NCI-H2227 (cell line): Measurements from ENCODE around the gene PRPSAP1.
"Not testable (repeated sequence)": the region's sequence is repeated elsewhere in the genome, so short reads cannot be mapped to it uniquely, and the experiment has no call there.

Source experiments
- DNase-seq: peaks from one replicate; lab custom pipeline; 2025; ENCODE audit not compliant: unreplicated experiment; lab: John Stamatoyannopoulos, UW

PRPSAP1 gene

DNA sequence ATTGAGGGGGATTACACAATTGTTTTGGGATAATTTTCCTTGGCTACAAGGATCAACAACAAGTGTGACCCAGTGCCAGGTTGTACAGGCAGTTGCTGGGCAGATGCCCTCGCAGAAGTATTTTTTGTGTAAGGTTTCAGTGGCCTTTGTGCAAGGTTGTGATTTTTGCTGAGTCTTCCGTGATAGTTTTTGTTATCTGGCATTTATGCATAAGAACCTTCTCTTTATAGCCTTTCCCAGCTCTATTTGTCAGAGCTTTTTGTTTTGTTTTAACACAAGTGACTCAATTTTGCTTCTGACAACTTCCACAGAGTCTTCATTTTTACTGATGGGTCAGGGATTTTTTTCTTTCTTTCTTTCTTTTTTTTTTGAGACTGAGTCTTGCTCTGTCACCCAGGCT is 6.7 kb upstream of the PRPSAP1 start:
- no peak for DNase-seq

DNA sequence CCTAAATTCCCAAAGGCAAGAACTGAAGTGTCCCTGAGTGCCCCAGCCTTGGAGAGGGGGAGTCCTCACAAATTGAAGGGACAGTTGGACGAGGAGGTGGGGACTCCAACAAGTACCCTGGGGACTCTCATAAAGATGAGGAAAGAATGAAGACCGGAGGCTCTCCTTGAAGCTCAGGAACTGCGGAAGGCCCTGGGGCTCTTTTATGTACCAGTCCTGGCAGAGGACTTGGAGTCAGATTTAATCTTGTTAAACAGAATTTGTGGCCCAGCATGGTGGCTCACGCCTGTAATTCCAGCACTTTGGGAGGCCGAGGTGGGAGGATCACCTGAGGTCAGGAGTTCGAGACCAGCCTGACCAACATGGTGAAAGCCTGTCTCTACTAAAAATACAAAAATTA is 6.1 kb upstream of the PRPSAP1 start:
- not testable (repeated sequence) for DNase-seq

DNA sequence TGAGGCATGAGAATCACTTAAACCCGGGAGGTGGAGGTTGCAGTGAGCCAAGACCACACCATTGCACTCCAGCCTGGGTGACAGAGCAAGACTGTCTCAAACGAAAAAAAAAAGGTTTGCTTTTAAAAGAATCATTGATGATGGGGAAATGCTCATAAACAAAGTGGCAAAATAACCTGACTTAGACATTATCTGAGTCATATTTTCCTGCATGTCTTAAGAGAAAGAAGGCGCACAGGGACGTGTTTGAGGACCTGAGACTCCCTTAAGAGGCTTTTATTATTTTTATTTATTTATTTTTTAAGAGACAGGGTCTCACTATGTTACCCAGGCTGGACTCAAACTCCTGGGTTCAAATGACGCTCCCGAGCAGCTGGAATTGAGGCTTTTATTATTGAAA is 5.7 kb upstream of the PRPSAP1 start:
- DNase-seq, result no peak

- DNase-seq, result no peak
Observed at GRCh38 chr17:76357597-76358158, 4.0 kb upstream of the PRPSAP1 start.

GRCh38 chr17:76356803-76357456 is 3.2 kb upstream of the PRPSAP1 start:
- no peak for DNase-seq

- DNase-seq, result no peak
Observed at GRCh38 chr17:76354747-76355310, 1.1 kb upstream of the PRPSAP1 start.

DNA sequence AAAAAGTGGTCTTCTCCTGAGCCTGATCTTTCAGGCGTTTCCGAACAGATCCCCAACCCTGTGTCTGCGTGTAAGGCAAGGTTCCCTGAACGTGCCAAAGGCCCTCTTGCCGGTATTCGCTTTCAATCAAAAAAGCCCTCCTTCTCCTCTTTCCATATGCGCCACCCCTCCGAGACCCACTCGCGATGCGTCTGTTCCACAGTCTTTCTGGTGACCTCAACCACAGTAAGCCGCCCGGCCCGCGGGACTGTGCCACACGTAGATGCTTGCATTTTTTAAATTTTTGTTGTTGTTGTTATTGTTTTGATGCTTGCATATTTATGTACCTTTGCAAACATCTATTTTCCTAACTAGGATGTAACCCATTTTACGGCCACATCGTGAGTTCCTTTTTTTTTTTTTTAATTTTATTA is 607 bp upstream of the PRPSAP1 start:
- DNase-seq, result no peak

DNA sequence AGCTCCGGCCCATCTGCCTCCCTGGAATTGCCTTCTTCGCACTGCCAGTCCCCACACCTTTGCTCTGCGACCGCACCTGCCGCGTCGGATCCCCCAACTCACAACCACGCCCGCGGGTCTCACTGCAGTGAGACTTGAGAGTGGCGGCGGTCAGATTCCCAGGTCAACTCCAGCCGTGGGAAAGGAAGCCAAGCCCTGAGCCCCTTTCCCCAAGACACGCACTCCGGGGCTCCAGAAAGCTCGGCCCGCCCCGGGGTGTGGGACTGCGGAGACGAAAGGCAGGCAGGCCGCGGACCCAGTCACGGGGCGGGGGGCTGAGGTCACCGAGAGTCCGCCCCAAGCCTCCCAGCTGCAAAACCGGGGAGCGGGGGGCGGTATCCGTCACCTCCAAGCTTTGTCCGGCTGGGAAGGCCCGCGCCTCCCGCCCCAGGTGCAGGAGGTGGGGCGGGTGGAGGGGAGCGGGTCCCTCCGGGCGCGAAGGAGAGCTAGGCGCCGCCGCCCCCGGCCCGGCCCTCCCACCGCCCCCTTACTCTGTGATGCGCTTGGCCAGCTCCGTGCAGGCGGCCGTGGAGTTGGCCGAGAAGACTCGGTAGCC is 615 bp downstream of the PRPSAP1 start:
- DNase-seq, result peak; percentile 57

DNA sequence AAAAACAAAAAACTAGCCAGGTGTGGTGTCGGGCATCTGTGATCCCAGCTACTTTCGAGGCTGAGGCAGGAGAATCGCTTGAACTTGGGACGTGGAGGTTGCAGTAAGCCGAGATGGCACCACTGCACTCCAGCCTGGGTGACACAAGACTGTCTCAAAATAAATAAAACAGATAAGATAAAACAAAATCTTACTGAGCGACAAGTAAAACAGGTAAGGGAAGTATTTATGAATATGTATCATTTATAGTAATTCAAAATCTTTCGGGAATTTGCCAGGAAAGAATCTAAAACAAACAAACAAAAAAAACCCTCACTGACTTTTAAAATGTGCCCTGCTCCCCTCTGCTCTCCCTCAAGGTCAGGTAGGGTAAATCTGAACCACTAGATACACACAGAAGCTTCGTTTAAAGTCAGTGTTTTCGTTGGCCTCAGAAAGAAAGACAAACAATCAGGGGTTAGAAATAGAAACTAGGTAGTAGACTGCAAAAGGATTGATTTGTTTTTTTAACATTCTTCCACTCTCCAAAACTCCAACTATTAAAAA is 2.1 kb downstream of the PRPSAP1 start:
- DNase-seq, result no peak

- DNase-seq, result no peak
Observed at GRCh38 chr17:76350463-76350862, 3.3 kb downstream of the PRPSAP1 start.

DNA sequence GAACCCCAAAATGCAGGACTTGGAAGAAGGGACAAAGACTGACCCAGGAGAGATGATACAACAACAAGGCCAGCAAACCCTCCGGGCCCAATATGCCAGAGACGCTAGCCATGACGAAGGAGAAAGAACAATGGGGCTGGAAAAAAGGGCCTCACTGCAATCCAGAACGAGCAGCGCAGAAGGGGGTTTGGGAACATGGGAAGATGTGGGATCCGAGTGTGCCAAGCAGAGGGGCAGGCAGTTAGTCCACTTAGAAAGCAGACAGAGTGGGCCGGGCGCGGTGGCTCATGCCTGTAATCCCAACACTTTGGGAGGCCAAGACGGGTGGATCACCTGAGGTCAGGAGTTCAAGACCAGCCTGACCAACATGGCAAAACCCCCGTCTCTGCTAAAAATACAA is 6.8 kb downstream of the PRPSAP1 start:
- DNase-seq, result not testable (repeated sequence)

DNA sequence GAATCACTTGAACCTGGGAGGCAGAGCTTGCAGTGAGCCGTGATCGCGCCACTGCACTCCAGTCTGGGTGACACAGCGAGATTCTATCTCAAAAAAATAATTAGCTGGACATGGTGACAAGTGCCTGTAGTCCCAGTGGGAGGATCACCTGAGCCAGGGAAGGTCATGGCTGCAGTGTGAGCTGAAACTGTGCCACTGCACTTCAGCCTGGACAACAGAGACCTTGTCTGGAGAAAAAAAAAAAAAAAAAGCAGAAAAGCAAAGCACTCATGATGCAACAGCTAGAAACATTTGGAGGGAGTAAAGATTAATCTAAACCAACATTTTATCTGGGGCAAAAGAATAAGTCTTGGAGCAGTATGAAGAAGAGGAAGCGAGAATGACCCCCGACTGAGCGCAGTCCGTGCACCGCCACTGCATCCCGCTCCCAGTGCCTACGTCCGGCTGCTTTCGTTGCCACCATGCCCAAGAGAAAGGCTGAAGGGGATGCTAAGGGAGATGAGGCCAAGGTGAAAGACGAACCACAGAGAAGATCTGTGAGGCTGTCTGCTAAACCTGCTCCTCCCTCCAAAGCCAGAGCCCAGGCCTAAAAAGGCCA is 8.2 kb downstream of the PRPSAP1 start:
- DNase-seq, result no peak

- DNase-seq, result no peak
Observed at GRCh38 chr17:76343106-76343505, 10.6 kb downstream of the PRPSAP1 start.

DNA sequence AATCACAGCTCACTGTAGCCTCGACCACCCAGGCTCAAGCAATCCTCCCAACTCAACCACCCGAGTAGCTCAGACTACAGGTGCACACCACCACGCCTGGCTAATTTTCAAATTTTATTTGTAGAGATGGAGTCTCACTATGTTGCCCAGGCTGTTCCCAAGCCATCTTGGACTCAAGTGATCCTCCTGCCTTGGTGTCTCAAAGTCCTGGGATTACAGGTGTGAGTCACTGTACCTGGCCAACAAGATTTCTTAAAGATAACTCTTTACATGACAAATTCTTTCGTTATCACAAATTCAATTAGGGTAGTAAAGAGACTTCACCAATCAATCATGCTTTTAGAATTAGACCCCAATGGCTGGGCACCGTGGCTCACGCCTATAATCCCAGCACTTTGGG is 12.4 kb downstream of the PRPSAP1 start:
- no peak for DNase-seq

- no peak for DNase-seq
Observed at GRCh38 chr17:76337413-76337777, 16.3 kb downstream of the PRPSAP1 start.

DNA sequence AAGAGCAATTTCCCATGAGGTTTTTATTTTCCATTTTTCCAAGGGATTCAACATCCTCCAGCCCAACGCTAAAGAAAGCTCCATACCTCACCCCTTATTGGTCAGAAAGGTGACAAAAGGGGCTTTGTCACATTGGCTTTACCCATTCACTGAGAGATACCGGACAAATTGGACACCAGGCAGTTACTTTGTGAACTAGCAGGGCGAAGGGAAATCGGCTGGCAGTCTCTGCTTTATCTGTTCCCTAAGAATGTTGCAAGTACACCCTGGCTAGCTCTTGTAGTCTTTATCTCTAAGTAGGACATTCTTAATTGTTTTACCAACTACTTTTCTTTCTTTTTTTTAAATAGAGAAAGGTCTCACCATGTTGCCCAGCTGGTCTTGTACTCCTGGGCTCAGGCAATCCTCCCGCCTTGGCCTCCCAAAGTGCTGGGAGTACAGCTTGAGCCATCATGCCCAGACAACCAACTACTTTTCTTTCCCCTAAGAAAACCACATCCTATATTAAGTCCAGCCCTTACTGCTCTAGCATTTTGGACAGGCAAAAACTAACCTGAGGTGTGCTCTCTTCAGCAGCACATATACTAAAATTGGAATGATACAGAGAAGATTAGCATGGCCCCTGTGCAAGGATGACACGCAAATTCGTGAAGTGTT is 16.8 kb downstream of the PRPSAP1 start:
- no peak for DNase-seq

DNA sequence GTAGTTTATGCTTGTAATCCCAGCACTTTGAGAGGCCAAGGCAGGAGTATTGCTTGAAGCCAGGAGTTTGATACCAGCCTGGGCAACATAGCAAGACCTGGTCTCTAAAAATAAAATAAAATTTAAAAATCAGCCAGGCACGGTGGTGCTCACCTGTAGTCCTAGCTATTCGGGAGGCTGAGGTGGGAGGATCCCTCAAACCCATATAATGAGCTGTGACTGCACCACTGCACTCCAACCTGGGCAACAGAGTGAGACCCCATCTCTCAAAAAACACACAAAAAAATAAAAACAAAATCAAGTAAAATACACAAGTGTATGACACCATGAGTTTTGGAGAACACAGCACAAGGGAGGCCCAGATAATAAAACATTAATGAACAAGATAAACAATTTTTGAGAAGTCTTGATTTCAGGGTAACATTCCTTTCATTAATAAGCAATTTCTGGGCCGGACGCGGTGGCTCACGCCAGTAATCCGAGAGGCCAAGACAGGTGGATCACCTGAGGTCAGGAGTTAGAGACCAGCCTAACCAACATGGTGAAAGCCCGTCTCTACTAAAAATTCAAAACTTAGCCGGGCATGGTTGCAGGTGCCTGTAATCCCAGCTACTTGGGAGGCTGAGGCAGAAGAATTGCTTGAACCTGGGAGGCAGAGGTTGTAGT is 17.9 kb downstream of the PRPSAP1 start:
- no peak for DNase-seq

DNA sequence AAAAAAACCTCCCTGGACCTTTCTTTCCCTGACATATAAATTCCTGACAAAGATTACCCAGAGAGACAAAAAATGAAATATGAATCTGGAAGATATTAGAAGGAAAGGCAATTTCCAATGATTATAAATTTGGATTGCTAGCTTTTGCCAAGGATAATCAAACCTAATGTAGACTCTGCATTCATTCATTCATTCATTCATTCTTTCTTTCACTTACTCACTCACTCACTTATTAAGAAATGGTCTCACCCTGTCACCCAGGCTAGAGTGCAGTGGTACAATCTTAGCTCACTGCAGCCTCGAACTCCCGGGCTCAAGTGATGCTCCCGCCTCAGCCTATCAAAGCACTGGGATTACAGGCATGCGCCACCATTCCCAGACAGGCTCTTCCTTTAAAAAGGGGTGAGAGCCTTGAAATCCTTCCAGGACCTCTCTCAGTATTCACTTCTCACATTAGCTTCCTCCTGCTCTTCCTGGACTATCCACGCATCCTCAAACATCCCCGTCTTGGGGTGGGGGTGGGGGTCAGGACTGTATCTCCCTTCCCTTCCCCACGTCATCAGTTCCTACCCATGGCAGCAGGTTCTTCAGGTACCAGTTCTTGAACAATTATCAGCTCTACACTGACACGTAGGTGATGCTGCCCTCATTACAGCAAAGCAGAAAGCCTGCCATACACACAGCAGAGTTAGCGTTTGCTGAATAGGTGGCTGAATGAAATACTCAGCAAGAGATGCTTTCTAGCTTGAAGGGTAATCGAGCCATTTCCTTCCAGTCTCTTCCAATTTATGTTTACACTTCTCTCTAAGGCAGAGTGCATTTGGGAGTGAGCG is 19.8 kb downstream of the PRPSAP1 start:
- DNase-seq, result peak; percentile 8

DNA sequence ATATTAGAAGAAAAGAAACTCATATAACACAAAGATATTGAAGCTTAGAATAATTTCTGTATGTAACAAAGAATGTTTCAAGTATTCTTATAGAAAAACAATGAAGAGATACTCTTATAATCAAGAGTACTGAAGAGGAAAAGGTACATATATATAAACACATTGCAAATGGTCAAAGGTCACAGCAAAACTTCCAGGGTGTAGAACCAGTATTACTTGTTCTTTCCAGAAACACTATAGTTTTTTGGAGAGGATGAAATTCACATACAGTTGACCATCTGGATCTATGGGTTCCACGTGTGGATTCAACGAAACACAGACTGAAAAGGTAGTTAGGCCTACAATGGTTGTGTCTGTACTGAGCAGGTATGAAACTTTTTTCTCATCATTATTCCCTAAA is 22.6 kb downstream of the PRPSAP1 start:
- DNase-seq, result no peak

DNA sequence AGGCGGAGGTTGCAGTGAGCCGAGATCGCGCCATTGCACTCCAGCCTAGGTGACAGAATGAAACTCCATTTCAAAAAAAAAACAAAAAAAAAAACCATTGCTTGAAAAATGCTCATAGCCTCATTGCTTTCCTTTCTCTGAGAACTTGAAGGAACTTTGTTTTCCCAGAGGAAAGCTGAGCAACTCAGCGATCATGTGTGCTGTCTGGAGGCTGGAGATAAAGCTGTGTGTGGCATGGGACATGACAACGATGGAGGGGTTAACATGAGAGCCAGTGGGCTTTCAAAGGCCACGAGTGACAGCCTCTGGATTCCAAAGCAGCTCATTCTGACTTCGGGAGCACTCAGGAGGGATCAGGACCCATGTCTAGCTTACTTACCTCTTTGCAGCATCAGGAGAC is 24.1 kb downstream of the PRPSAP1 start:
- no peak for DNase-seq
